Caco-2 (cell line): ENCODE measurements around the gene NDUFB5. TPM values are rescaled to one million over a fixed set of nuclear protein-coding genes. Genes with fewer than 3 reads are reported as not detected.
A peak's percentile ranks its signal among the peaks of the same experiment; 100 is the strongest.

Experiments used
- BruUV-seq: library from RNA; stranded (reverse); fragments of 400-500 nt; replicated peaks from 2 replicates; lab custom pipeline; 2021; lab: Mats Ljungman, UMichigan
- CTCF ChIA-PET: fragments of 300-600 bp; sonication (Branson Sonifier 250); formaldehyde crosslinking; loops from one replicate; lab custom pipeline; 2022; ENCODE audit warnings: antibody characterized with exemption; lab: Charles Lee
- POLR2A ChIA-PET: fragments of 300-600 bp; sonication (Branson Sonifier 250); formaldehyde crosslinking; loops from one replicate; lab custom pipeline; 2022; ENCODE audit warnings: antibody characterized with exemption; lab: Charles Lee
- DNase-seq, 2 experiments: peaks; one replicate each; pipeline versions ENCODE4 v3.0.0 to v3.0.0-alpha.2; 2020 to 2022
- H3K27me3 ChIP-seq: replicated peaks from 2 replicates; pipeline ENCODE4 v1.6.0; 2011; ENCODE audit warnings: low read length; ENCODE audit not compliant: control insufficient read depth, insufficient read depth
- H3K36me3 ChIP-seq: 2 replicates; pipeline ENCODE4 v1.5.1; 2011; ENCODE audit warnings: low read length; ENCODE audit not compliant: control insufficient read depth, insufficient read depth
- H3K4me1 ChIP-seq: fragments of 250-450 bp; sonication (Bioruptor Pico); 2 replicates; pipeline ENCODE4 v1.5.1; 2020; ENCODE audit warnings: mild to moderate bottlenecking
- H3K4me3 ChIP-seq: 2 replicates; pipeline ENCODE4 v1.5.1; 2011; ENCODE audit warnings: low read depth, mild to moderate bottlenecking, control low read depth, low read length
- H3K9me3 ChIP-seq: fragments of 250-450 bp; sonication (Bioruptor Pico); 2 replicates; pipeline ENCODE4 v1.5.1; 2020; ENCODE audit warnings: mild to moderate bottlenecking, moderate library complexity
- H3K27ac Mint-ChIP-seq: one replicate; pipeline ENCODE4 v1.8.0; 2022; ENCODE audit warnings: mixed read lengths; ENCODE audit not compliant: unreplicated experiment
- H3K27me3 Mint-ChIP-seq: one replicate; pipeline ENCODE4 v1.8.0; 2022; ENCODE audit warnings: mixed read lengths; ENCODE audit not compliant: insufficient read depth, unreplicated experiment
- H3K36me3 Mint-ChIP-seq: one replicate; pipeline ENCODE4 v1.8.0; 2022; ENCODE audit warnings: mild to moderate bottlenecking, mixed read lengths; ENCODE audit not compliant: insufficient read depth, unreplicated experiment
- H3K4me1 Mint-ChIP-seq: one replicate; pipeline ENCODE4 v1.8.0; 2022; ENCODE audit warnings: low read depth, mixed read lengths; ENCODE audit not compliant: unreplicated experiment
- H3K4me3 Mint-ChIP-seq: one replicate; pipeline ENCODE4 v1.8.0; 2022; ENCODE audit warnings: mild to moderate bottlenecking, moderate library complexity, mixed read lengths; ENCODE audit not compliant: unreplicated experiment
- H3K9me3 Mint-ChIP-seq: one replicate; pipeline ENCODE4 v1.8.0; 2022; ENCODE audit warnings: mixed read lengths; ENCODE audit not compliant: unreplicated experiment
- CTCF ChIP-seq, 2 experiments: fragments of 200-600 bp in 1 of 2; IDR thresholded peaks; 1 replicate in 1 of 2; 2 replicates in 1 of 2; pipeline versions ENCODE4 v1.5.1 to v1.8.0; 2011 to 2022; ENCODE audit warnings: antibody characterized with exemption in 1 of 2, control low read depth in 1 of 2, inconsistent platforms in 1 of 2, low read depth in 1 of 2, low read length in 1 of 2, mild to moderate bottlenecking in 1 of 2, moderate library complexity in 1 of 2; ENCODE audit not compliant: insufficient read depth in 1 of 2, severe bottlenecking in 1 of 2, unreplicated experiment in 1 of 2
- intact Hi-C: fragments of 100-400 bp; cut with micrococcal nuclease; formaldehyde crosslinking; loops from one replicate; pipeline ENCODE4 v1.10.0; 2022; ENCODE audit not compliant: unreplicated experiment
- total RNA-seq: library from RNA; stranded (reverse); gene quantifications from 2 replicates; pipeline ENCODE4 v1.2.3, GENCODE V29; 2022

The NDUFB5 gene
- total RNA-seq, 1 experiment from 2014 or later: 81.2 TPM

DNA sequence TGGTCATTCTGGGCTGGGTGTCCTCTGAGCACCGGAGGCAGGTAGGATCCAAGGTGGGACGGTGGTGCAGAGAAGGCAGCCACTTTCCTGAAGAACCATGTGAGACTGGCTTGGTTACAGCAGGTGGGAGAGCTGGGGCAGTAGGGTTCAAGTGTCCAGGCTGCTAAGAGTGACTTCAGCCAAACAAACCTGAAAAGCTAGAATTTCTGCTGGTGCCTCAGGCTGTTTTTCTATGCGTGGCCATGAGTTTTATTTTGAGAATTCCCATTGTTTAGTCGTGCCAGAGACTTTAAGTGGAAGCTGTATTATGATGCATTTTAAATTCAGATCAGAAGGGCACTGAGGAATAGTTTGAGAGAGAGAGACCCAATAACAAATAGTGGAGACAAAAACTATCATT is 68.3 kb downstream of the NDUFB5 start:
- BruUV-seq: no TSS peak
- TF ChIP-seq CTCF (IDR thresholded peaks at IDR 0.05; ENCODE audit: insufficient read depth in 1 of 2, low read depth in 1 of 2, low read length in 1 of 2, severe bottlenecking in 1 of 2, unreplicated experiment in 1 of 2): no peak
- no peak overlapping the region for H3K4me3 Mint-ChIP-seq
- ChIA-PET CTCF (no interaction called here), POLR2A (no interaction called here)
- no peaks in the 10 kb centered on the region for H3K9me3 Mint-ChIP-seq
- no peak for DNase-seq
- no peaks in the 10 kb centered on the region for H3K27me3 Mint-ChIP-seq
- Histone ChIP-seq H3K4me3 (no peak overlapping the region), H3K9me3 (no peaks in the 10 kb centered on the region), H3K36me3 (no peaks in the 10 kb centered on the region), H3K4me1 (peaks cover 10% of the 10 kb centered on the region; the same call in 1 of the 2 replicates), H3K27me3 (no peaks in the 10 kb centered on the region)
- peak overlapping the region; percentile 9 for H3K27ac Mint-ChIP-seq
- peaks cover 19% of the 10 kb centered on the region for H3K4me1 Mint-ChIP-seq
- intact Hi-C loops: no loop called here
- no peaks in the 10 kb centered on the region for H3K36me3 Mint-ChIP-seq

DNA sequence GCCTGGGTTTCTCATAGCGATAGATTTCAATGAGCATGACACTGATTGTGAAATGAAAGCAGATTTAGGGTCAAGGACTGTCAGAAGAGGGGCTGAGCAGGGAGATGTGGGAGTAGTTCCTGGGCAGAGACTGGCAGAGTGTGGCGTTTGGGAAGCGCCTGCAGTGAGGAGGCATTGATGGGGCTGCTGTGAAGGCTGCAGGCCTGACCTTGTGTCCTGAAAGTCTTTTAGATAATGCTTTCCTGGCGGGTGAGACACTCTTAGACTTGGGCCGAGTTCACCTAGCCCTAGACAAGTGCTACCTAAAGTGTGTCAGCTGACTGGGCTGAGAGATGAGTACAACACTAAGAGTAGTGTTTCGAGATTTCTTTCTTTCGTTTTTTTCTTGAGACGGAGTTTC is 68.9 kb downstream of the NDUFB5 start:
- no peaks in the 10 kb centered on the region for H3K36me3 ChIP-seq
- peaks cover 19% of the 10 kb centered on the region for H3K4me1 Mint-ChIP-seq
- no TSS peak for BruUV-seq
- peaks cover 10% of the 10 kb centered on the region; the same call in 1 of the 2 replicates for H3K4me1 ChIP-seq
- H3K4me3 ChIP-seq: no peak overlapping the region
- H3K27me3 Mint-ChIP-seq: no peaks in the 10 kb centered on the region
- no peaks in the 10 kb centered on the region for H3K9me3 ChIP-seq
- no peaks in the 10 kb centered on the region for H3K36me3 Mint-ChIP-seq
- TF ChIP-seq CTCF (IDR thresholded peaks at IDR 0.05; ENCODE audit: insufficient read depth in 1 of 2, low read depth in 1 of 2, low read length in 1 of 2, severe bottlenecking in 1 of 2, unreplicated experiment in 1 of 2): no peak
- H3K27me3 ChIP-seq: no peaks in the 10 kb centered on the region
- no peaks in the 10 kb centered on the region for H3K9me3 Mint-ChIP-seq
- H3K27ac Mint-ChIP-seq: no peak overlapping the region
- DNase-seq: no peak
- ChIA-PET POLR2A (no interaction called here), CTCF (no interaction called here)
- no peak overlapping the region for H3K4me3 Mint-ChIP-seq
- intact Hi-C loops: no loop called here

- Histone ChIP-seq H3K4me3 (no peak overlapping the region), H3K27me3 (no peaks in the 10 kb centered on the region), H3K9me3 (no peaks in the 10 kb centered on the region), H3K36me3 (no peaks in the 10 kb centered on the region), H3K4me1 (peaks cover 23% of the 10 kb centered on the region)
- Mint-ChIP-seq H3K27ac (no peak overlapping the region), H3K9me3 (no peaks in the 10 kb centered on the region), H3K4me3 (no peak overlapping the region), H3K36me3 (no peaks in the 10 kb centered on the region), H3K4me1 (peaks cover 25% of the 10 kb centered on the region), H3K27me3 (no peaks in the 10 kb centered on the region)
- DNase-seq: no peak
- ChIA-PET POLR2A (no interaction called here), CTCF (no interaction called here)
- intact Hi-C loops: no loop called here
- TF ChIP-seq CTCF (IDR thresholded peaks at IDR 0.05; ENCODE audit: insufficient read depth in 1 of 2, low read depth in 1 of 2, low read length in 1 of 2, severe bottlenecking in 1 of 2, unreplicated experiment in 1 of 2): no peak
- no TSS peak for BruUV-seq
Measured at GRCh38 chr3:179676081-179676480, 71.5 kb downstream of the NDUFB5 start.

Other genes starting within 250 kb of the NDUFB5 start
- gene GNB4, start 153.3 kb upstream of the NDUFB5 start, total RNA-seq: 3.6 and 5.1 TPM in 2 replicates
- 75.0 and 89.2 TPM in 2 replicates for gene ACTL6A, start 41.9 kb upstream of the NDUFB5 start, total RNA-seq
- 69.3 and 71.3 TPM in 2 replicates for gene MRPL47, start 156 bp upstream of the NDUFB5 start, total RNA-seq
- 16.2 and 18.2 TPM in 2 replicates for gene USP13, start 48.2 kb downstream of the NDUFB5 start, total RNA-seq